Measurements from ENCODE around the gene GLO1. TPM values are rescaled to one million over a fixed set of nuclear protein-coding genes. Genes with fewer than 3 reads are reported as not detected.

GLO1 gene
- total and polyA plus RNA-seq, 2 experiments from 2014 or later = 273 TPM

GRCh38 chr6:38725414-38726183, 22.7 kb upstream of the GLO1 start:
- DNase-seq (ENCODE audit: low spot score) (peak; percentile 15), ATAC-seq (no peak)
- H3K79me2 ChIP-seq (replicated peaks; ENCODE audit: insufficient read depth) = no peaks in the 10 kb centered on the region
- H3K27ac ChIP-seq (ENCODE audit: low read depth) = no peak overlapping the region
- Mint-ChIP-seq H3K27ac (no peak overlapping the region), H3K9me3 (0 out of 3 replicates have a peak, but pooled peaks cover 2% of the 10 kb centered on the region), H3K4me1 (peaks cover 5% of the 10 kb centered on the region; the same call in 2 of the 3 replicates), H3K27me3 (ENCODE audit: insufficient read depth, low read depth, poor library complexity) (peaks cover 2% of the 10 kb centered on the region), H3K36me3 (ENCODE audit: low read depth) (peaks cover 3% of the 10 kb centered on the region; the same call in 2 of the 3 replicates), H3K4me3 (no peak overlapping the region)
- H3K27me3 ChIP-seq (ENCODE audit: insufficient read depth) = no peaks in the 10 kb centered on the region
- no peaks in the 10 kb centered on the region for H3K9me2 ChIP-seq (ENCODE audit: insufficient read depth)
- TF ChIP-seq STAT1 (IDR thresholded peaks at IDR 0.05; ENCODE audit: unreplicated experiment) = no peak
- TF ChIP-seq NANOG (IDR thresholded peaks at IDR 0.05; ENCODE audit: borderline replicate concordance) = no peak
- TF ChIP-seq EZH2 (IDR thresholded peaks at IDR 0.05; ENCODE audit: low read depth, unreplicated experiment) = no peak
- TF ChIP-seq POLR2AphosphoS5 (IDR thresholded peaks at IDR 0.05; ENCODE audit: low read depth) = no peak
- no peak for TF ChIP-seq ZNF331 (CRISPR knock-in tag; IDR thresholded peaks at IDR 0.05; ENCODE audit: low read depth)
- no peak for TF ChIP-seq ZNF114 (CRISPR knock-in tag; IDR thresholded peaks at IDR 0.05)
- no peak for TF ChIP-seq ZNF462 (CRISPR knock-in tag; IDR thresholded peaks at IDR 0.05)
- TF ChIP-seq REST (IDR thresholded peaks at IDR 0.05; ENCODE audit: unreplicated experiment) = no peak
- no peak for TF ChIP-seq CREB1 (CRISPR knock-in tag; IDR thresholded peaks at IDR 0.05; ENCODE audit: low read depth)
- TF ChIP-seq, protein P1, sequence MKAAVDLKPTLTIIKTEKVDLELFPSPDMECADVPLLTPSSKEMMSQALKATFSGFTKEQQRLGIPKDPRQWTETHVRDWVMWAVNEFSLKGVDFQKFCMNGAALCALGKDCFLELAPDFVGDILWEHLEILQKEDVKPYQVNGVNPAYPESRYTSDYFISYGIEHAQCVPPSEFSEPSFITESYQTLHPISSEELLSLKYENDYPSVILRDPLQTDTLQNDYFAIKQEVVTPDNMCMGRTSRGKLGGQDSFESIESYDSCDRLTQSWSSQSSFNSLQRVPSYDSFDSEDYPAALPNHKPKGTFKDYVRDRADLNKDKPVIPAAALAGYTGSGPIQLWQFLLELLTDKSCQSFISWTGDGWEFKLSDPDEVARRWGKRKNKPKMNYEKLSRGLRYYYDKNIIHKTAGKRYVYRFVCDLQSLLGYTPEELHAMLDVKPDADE (IDR thresholded peaks at IDR 0.05) = no peak
- no peak for TF ChIP-seq JUNB (IDR thresholded peaks at IDR 0.05; ENCODE audit: unreplicated experiment)
- TF ChIP-seq EZH2phosphoT487 (IDR thresholded peaks at IDR 0.05; ENCODE audit: unreplicated experiment) = no peak
- no peak for TF ChIP-seq CTCF (conservative IDR thresholded peaks at IDR 0.05; ENCODE audit: low read depth in 2 of 2)
- no peaks in the 10 kb centered on the region for H3K4me1 ChIP-seq (ENCODE audit: insufficient read depth)
- H3F3A ChIP-seq (replicated peaks; ENCODE audit: low read depth) = no peaks in the 10 kb centered on the region
- no peak overlapping the region for H2AFZ ChIP-seq
- no peaks in the 10 kb centered on the region for H4K20me1 ChIP-seq (replicated peaks; ENCODE audit: insufficient read depth)
- H3K4me2 ChIP-seq = no peak overlapping the region
- no peak overlapping the region for H3K4me3 ChIP-seq
- no peaks in the 10 kb centered on the region for H3K36me3 ChIP-seq (ENCODE audit: insufficient read depth)

Data from GM23338 (cell line).